OCI-LY3 (cell line): ENCODE measurements around the gene RNASEL.

Experiments used
- CTCF ChIP-seq: fragments of 200-600, 300-600 bp; sonication (generic); IDR thresholded peaks from 2 replicates; pipeline ENCODE4 v1.5.1; 2014; ENCODE audit warnings: antibody characterized with exemption, low read length, low read depth
- EZH2phosphoT487 ChIP-seq: fragments of 200-600 bp; shearing (Covaris generic); IDR thresholded peaks from 2 replicates; pipeline ENCODE4 v1.6.1; 2018; ENCODE audit warnings: antibody characterized with exemption, mixed run types, low read depth

- TF ChIP-seq CTCF (no peak), EZH2phosphoT487 (no peak)
Observed at GRCh38 chr1:182596934-182597333, 7.9 kb upstream of the RNASEL start.
